Upper lobe of right lung (tissue), 1 donor: ENCODE measurements around the gene SALL4. TPM values are rescaled to one million over a fixed set of nuclear protein-coding genes. Genes with fewer than 3 reads are reported as not detected.

Experiments used
- ATAC-seq: fragments of 200-7000 bp; cut with Tn5 transposase; one replicate; pipeline ENCODE4 v1.9.1; 2020; ENCODE audit warnings: mild to moderate bottlenecking, moderate library complexity
- DNase-seq: peaks from one replicate; pipeline ENCODE4 v3.0.0-alpha.2; 2020
- H3K27ac ChIP-seq: fragments of 200-600 bp; one replicate; pipeline ENCODE4 v1.8.0; 2022
- H3K27me3 ChIP-seq: fragments of 200-600 bp; one replicate; pipeline ENCODE4 v1.8.0; 2022; ENCODE audit warnings: mild to moderate bottlenecking
- H3K36me3 ChIP-seq: fragments of 200-600 bp; one replicate; pipeline ENCODE4 v1.8.0; 2022
- H3K4me1 ChIP-seq: fragments of 200-600 bp; one replicate; pipeline ENCODE4 v1.8.0; 2022
- H3K4me3 ChIP-seq: fragments of 200-600 bp; one replicate; pipeline ENCODE4 v1.8.0; 2022; ENCODE audit warnings: mild to moderate bottlenecking
- H3K9me3 ChIP-seq: fragments of 200-600 bp; one replicate; pipeline ENCODE4 v1.8.0; 2022
- CTCF ChIP-seq: fragments of 200-600 bp; IDR thresholded peaks from one replicate; pipeline ENCODE4 v1.8.0; 2022; ENCODE audit warnings: antibody characterized with exemption
- intact Hi-C: fragments of 100-400 bp; cut with DNase I; formaldehyde crosslinking; loops from one replicate; pipeline ENCODE4 v1.11.0; 2022
- total RNA-seq: library from RNA; stranded (reverse); fragmentation: NEBNext Ultra II Directional; extraction: Animal tissue kit (Norgen Biotek cat#: 25700); gene quantifications from one replicate; pipeline ENCODE4 v1.2.1, GENCODE V29; 2021
- donor health status: DM: no; HTN: yes; CAD: no; lungs with severe emphysema.

SALL4 gene
- total RNA-seq, 1 donor from 2014 or later = 0.43 TPM

- Histone ChIP-seq H3K27ac (no peak overlapping the region), H3K9me3 (no peaks in the 10 kb centered on the region), H3K4me1 (peaks cover 20% of the 10 kb centered on the region), H3K36me3 (no peaks in the 10 kb centered on the region), H3K4me3 (no peak overlapping the region), H3K27me3 (peaks cover 40% of the 10 kb centered on the region)
- intact Hi-C loops = no loop called here
- ATAC-seq (no peak), DNase-seq (no peak)
- no peak for TF ChIP-seq CTCF
These were observed 6.0 kb downstream of the SALL4 start for GRCh38 chr20:51796340-51796739.

- no peak for ATAC-seq
- TF ChIP-seq CTCF = no peak
- Histone ChIP-seq H3K27me3 (peaks cover 11% of the 10 kb centered on the region), H3K4me3 (no peak overlapping the region), H3K9me3 (no peaks in the 10 kb centered on the region), H3K36me3 (no peaks in the 10 kb centered on the region), H3K4me1 (no peaks in the 10 kb centered on the region), H3K27ac (no peak overlapping the region)
- no peak for DNase-seq
- intact Hi-C loops = no loop called here
These were observed 9.4 kb downstream of the SALL4 start for GRCh38 chr20:51792960-51793359.

GRCh38 chr20:51791626-51792025, 10.7 kb downstream of the SALL4 start:
- DNase-seq (no peak), ATAC-seq (no peak)
- Histone ChIP-seq H3K4me1 (no peaks in the 10 kb centered on the region), H3K27ac (no peak overlapping the region), H3K27me3 (peaks cover 11% of the 10 kb centered on the region), H3K9me3 (no peaks in the 10 kb centered on the region), H3K36me3 (no peaks in the 10 kb centered on the region), H3K4me3 (no peak overlapping the region)
- TF ChIP-seq CTCF = no peak
- intact Hi-C loops = no loop called here

GRCh38 chr20:51790256-51790655, 12.1 kb downstream of the SALL4 start:
- TF ChIP-seq CTCF = no peak
- ATAC-seq (no peak), DNase-seq (peak; percentile 43)
- no peak overlapping the region for H3K27ac ChIP-seq
- H3K4me1 ChIP-seq = no peaks in the 10 kb centered on the region
- H3K9me3 ChIP-seq = no peaks in the 10 kb centered on the region
- intact Hi-C loops = no loop called here
- H3K4me3 ChIP-seq = no peak overlapping the region
- H3K36me3 ChIP-seq = no peaks in the 10 kb centered on the region
- H3K27me3 ChIP-seq = peaks cover 11% of the 10 kb centered on the region

GRCh38 chr20:51789434-51789833, 12.9 kb downstream of the SALL4 start:
- H3K36me3 ChIP-seq = no peaks in the 10 kb centered on the region
- no peak for DNase-seq
- ATAC-seq = no peak
- H3K9me3 ChIP-seq = no peaks in the 10 kb centered on the region
- peaks cover 11% of the 10 kb centered on the region for H3K27me3 ChIP-seq
- H3K4me1 ChIP-seq = no peaks in the 10 kb centered on the region
- TF ChIP-seq CTCF = no peak
- no peak overlapping the region for H3K4me3 ChIP-seq
- no peak overlapping the region for H3K27ac ChIP-seq
- intact Hi-C loops = no loop called here

GRCh38 chr20:51788822-51789221, 13.5 kb downstream of the SALL4 start:
- no peaks in the 10 kb centered on the region for H3K9me3 ChIP-seq
- H3K4me1 ChIP-seq = no peaks in the 10 kb centered on the region
- H3K27me3 ChIP-seq = peaks cover 6% of the 10 kb centered on the region
- intact Hi-C loops = no loop called here
- no peak overlapping the region for H3K27ac ChIP-seq
- no peak overlapping the region for H3K4me3 ChIP-seq
- no peak for TF ChIP-seq CTCF
- no peaks in the 10 kb centered on the region for H3K36me3 ChIP-seq
- ATAC-seq = no peak
- no peak for DNase-seq
